DMS153 (cell line): Measurements from ENCODE around the gene CX3CL1.
A peak's percentile ranks its signal among the peaks of the same experiment; 100 is the strongest.

Source experiments
- DNase-seq: peaks from one replicate; lab custom pipeline; 2025; lab: John Stamatoyannopoulos, UW

CX3CL1 gene

DNA sequence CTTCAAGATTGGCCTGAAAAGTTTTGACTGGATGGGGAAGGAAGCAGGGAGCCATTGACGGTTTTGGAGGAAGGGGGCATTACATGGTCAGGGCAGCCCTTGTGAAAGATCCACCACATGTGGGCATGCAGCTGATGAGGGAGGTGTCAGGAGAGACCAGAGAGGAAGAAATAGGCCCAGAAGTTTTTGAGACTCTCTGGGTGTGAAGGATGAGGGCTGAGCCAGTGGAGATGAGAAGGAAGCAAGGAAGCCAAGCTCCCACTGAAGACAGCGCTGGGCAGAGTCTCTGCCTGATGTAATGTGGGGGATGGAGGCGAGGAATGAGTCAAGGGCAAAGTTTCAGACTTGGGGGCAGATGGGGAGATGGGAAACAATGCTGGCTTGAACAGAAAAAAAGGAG, 32.8 kb downstream of the CX3CL1 start:
- DNase-seq, result no peak

DNA sequence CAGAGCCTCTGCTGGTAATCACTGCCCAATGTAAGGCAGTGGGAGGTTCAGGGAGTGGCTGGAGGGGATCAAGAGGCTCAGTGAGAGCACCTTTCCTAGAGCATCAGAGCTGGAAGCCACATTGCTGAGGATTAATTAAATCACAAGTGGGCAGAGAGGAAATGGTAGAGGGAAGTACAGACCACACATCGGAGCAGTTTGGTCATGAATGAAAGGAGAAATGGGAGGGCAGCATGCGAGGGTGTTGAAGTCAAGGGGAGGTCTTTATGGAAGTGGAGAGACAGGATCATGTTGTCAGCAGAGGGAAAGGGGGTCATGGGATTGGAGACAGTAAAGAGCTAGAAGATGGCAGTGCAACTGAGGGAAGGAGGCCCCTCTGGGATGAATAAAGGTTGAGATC, 34.6 kb downstream of the CX3CL1 start:
- DNase-seq, result no peak

DNA sequence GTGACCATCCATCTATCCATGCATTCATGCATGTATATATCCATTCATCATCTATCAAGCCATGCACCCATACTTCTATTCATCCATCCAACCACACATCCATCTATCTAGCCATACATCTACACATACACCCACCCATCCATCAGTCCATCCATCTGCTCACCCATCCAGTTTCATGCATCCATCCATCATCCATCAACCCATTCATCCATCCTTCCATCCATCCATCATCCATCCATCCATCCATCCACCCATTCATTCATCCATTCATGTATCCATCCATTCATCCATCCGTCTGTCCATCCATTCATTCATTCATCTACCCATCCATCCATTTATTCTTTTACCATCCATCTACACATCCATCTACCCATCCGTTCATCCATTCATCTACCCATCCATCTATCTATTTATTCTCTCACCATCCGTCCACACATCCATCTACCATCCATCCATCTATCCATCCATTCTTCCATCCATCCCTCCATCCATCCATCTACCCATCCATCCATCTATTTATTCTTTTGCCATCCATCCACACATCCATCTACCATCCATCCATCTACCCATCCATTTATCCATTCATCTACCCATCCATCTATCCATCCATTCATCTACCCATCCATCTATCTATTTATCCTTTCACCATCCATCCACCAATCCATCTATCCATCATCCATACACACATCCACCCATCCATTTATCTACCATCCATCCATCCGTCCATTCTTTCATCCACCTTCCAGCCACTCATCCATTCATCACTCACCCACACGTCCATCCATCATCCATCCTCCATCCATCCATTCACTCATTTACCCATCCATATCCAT, 35.4 kb downstream of the CX3CL1 start:
- no peak for DNase-seq

DNA sequence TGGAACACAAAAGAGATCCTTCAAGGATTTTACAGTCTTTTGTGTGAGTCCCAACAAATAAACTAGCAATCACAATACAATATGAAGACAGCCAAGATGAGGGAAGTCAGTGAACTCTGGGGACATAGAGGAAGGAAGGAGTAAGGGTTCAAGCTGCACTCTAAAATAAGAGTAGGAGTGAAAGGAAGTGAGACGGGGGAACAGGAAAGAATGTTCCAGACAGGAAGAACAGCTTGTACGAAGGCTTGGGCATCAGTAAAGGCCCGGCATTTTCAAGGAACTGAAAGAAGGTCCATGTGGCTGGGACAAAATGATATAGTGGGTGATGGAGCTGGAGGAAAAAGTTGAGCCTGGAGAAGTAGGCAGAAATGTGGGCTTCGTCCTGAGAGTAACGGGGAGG, 36.8 kb downstream of the CX3CL1 start:
- DNase-seq, result no peak

DNA sequence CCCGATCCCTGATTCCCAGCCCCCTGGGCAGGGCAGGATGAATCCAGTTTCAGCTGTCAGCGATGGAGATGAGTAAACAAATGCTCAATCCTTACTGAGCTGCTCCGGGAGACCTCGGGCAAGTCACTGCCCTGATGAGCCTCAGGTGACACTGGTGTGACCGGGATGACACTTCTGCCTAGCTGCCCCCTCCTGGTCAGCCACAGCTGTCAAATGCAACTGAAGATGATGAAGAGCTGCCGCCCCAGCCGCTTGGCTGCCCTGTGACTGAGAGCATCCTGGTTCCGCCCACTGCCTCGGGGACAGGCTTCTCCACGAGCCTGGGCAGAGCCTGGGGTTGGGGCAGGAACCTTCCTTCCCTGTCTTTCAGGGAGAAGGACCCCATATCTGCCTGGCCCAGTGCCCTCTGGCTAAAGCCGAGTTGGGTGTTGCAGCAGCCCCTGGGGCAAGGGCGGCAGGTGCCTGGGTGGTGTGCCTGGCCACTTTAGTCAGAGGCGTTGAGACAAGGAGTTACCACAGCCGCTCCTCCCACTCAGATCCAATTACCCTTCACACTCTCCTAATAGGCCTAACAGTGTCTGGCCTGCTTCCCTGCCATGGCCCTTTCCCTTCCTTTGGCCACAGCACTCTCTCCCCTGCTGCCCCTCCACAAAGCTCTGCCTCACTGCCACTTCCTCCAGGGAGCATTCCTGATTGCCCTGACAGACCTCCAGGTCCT, 37.7 kb downstream of the CX3CL1 start:
- DNase-seq, result no peak

DNA sequence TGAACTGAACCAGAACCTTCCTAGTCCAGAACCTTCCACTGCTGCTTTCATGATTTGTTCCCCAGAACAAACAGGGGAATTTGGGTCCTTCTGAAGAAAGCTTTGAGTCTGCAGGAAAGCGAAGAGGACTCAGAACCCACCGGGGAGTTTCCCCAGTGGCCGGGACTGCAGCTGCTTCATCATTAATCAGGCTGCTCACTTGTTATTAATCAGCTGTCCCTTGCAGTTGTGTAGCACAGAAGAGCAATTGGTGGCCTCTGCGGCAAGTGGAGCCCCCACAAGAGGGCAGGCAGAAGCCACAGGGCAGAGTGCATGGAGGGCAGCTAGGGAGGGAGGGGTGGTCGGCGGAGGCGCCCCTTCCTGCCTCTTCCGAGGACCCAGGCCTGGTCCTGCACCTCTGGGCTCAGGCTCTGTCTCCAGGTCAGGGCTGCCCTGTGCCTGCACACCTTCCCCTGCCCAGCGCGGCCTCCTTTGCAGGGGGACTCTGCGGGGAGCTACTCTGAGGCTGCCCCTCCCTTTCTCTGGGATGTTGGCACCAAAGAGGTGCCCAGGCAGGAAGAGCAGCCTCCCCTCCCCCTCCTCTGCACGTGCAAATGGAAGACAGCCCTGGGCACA, 39.2 kb downstream of the CX3CL1 start:
- no peak for DNase-seq

DNA sequence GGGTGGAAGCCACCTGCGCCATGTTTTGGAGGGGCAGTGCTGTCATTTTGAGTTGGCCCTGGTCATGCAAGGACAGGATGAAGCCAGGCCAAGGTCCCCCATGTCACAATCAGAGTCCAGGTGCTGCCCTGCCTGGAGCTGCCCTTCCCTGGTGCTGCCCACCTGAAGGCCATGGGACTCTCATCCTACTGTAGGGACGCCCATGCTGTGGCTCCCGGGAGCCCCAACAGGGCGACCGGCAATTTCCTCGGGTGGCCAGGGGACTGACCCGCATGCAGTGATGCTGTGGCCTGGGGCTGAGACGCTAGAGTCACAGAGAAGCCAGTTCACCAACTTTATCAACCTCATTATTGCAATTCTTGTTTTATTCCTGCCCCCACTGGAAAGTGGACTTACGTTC, 40.3 kb downstream of the CX3CL1 start:
- DNase-seq, result no peak

DNA sequence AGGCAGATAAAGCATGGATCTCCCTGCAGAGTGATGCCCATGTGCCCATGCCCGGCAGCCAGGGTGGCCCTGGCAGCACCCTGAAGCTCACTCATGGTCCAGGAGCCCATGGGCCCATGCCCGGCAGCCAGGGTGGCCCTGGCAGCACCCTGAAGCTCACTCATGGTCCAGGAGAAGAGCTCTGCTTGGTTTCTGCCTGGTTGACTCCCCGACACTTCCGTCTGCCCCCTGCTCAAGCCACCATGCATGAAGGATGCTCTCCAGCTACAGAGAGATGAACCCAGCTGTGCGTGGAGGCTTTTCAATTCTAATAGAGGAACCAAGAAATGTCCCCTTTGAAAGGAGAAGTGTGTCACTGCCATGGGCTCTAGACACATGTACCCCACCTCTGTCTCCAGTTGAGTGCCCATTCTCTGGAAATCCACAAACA, 41.0 kb downstream of the CX3CL1 start:
- no peak for DNase-seq

DNA sequence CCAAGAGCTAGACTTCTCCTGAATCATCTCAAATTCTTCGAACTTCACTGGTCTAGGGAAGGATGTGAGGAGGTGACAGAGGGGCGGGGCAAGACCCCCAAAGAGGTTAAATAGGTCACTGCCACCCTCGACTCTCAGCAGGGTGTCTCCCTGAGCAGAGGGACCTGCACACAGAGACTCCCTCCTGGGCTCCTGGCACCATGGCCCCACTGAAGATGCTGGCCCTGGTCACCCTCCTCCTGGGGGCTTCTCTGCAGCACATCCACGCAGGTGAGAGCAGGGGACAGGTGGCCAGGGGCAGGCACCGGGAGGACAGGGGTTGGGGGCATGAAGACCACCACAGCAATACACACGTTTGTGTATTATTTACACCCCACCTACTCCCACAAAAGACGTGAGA, 41.4 kb downstream of the CX3CL1 start:
- no peak for DNase-seq

DNA sequence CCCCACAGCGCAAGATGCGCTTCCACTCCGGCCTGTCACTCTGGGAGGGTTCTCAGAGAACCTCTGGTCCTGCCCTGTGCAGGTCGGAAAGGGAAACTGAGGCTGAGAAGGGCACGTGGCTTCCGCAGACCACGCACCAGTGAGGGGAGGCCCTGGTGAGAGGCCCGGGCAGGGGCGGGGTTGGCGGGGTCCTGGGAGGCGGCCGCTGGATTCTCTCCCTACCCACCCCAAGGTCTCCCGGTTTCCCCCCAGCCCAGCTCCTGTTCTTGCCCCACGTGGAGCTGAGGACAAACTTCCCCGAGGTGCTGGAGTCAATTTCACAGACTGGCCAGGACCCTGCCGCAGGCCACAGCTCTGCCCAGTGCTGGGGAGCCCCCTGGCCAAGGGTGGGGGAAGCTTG, 43.8 kb downstream of the CX3CL1 start:
- no peak for DNase-seq

DNA sequence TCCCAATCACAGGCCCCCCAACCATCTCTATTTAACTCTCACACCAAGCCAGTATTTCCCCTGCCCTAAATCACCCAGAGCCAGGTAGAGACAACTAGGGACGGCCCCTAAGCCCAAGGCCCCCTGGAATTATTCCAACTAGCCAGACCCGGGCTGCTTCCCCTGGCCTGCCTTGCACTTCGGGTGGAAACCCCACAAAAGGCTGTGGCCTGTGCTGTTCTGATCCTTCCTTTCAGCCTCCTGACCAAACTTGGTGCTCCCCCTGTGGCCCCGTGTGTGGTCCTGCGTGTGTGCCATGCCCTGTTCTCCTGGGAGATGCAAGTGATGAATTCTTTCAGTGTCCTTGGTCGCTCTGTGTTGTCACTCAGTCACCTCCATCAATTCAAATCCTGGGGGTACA, 47.2 kb downstream of the CX3CL1 start:
- no peak for DNase-seq

DNA sequence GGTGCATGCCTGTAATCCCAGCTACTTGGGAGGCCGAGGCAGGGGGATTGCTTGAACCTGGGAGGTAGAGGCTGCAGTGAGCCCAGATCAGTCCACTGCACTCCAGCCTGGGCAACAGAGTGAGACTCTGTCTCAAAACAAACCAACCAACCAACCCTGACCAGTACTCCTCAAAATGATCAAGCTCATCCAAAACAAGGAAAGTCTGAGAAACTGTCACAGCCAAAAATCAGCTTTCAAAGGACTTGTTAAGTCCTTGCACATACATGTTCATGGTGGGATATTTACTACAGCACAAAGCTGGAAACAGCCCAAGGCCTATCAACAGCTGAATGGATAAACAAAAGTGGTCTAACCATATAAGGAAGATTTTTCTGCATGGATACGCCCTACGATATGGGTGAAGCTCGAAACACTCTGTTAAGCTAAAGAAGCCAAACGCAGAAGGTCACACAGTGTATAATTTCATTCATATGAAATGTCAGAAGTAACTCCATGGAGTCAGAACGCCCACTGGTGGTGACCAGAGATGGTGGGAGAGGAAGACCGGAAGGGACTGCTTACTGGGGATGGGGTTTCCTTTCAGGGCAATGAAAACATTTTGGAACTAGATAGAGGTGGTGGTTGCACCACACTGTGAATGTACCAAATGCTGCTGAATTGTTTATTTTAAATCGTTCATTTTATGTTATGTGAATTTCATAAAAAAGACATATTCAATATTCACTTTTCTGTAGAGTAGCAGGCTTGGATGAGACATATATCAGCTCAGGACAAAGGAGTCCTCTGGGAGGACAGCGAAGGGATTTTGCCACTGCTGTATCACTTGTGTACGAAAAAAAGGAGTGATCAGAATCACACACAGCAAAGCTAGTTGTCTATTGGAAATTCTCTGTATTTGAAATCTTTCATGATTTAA, 50.0 kb downstream of the CX3CL1 start:
- peak; percentile 19 for DNase-seq

DNA sequence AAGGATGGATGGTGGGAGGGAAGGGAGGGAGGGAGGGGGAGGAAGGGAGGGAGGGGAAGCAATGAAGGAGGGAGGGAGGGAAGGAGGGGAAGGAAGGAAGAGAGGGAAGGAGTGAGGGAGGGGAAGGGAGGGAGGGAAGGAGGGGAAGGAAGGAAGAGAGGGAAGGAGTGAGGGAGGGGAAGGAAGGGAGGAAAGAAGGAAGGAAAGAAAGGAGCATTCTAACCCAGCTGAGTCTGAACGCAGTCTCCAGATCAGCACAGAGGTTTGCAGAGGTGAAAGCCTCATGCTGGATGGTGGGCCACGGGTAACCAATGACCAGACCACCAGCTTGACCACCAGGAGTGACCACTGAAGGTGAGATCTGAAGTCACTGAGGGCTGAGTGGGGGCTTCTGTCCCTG, 50.9 kb downstream of the CX3CL1 start:
- DNase-seq, result no peak

DNA sequence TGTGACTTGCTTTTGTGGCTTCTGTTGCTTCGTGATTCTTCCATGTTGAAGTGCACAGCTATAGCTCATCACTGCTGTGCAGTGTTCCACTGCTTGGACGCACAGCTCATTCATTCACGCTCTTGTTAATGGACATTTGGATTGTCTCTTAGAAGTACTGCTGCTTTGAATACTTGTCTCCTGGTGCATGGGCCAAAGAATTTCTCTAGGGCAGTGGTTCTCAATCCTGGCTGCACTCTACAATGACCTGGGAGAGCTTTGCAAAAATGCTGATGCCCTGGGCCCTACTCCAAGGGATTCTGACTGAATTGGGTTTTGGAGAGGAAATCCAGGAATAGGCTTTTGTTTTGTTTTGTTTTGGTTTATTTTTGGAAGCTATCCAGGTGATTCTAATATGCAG, 52.3 kb downstream of the CX3CL1 start:
- DNase-seq, result no peak

DNA sequence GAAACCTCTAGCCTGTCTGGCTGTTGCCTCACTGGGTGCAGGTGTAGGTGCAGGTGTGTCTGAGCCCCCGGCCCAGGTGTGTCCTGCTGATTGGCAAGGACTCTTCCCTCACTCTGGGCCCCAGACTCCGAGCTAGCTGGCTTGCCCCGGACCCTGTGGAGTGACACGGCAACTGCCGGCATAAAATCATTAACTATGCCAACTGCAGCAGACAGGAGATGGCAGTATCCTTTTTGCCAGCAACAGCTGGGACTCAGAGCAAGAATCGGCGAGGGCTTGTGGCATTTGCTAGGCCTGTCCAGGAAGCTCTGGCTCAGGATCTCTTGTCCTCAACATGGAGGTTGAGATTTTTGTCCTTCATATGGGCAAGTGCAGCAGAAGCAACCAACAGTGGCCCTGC, 54.1 kb downstream of the CX3CL1 start:
- no peak for DNase-seq

DNA sequence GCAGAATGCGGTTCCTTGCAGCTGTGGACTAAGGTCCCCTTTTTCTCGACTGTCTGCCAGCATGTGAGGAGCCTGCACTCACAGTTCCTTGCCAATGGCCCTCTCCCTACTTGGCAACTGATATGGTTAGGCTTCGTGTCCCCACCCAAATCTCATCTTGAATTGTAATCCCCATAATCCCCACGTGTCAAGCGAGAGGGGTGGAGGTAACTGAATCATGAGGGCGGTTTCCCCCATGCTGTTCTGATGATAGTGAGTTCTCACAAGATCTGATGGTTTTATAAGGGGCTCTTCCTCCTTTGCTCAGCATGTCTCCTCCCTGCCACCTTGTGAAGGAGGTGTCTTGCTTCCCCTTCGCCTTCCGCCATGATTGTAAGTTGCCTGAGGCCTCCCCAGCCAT, 55.0 kb downstream of the CX3CL1 start:
- no peak for DNase-seq

DNA sequence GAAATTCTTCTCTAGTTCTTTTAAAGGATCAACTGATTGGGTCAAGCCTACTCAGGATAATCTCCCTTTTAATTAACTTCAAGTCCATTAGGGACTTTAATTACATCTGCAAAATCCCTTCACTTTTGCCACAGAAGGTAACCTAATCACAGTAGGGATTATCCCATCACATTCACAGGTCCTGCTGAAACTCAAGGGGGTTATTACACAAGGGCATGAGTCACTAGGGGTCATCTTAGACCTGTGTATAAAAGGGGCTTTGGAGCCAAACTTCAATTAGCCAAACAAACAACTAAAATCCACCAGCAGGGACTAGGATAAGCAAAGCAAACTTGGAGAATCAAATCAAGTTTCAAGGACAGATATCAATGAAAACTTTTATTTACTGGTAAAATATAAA, 55.5 kb downstream of the CX3CL1 start:
- no peak for DNase-seq

DNA sequence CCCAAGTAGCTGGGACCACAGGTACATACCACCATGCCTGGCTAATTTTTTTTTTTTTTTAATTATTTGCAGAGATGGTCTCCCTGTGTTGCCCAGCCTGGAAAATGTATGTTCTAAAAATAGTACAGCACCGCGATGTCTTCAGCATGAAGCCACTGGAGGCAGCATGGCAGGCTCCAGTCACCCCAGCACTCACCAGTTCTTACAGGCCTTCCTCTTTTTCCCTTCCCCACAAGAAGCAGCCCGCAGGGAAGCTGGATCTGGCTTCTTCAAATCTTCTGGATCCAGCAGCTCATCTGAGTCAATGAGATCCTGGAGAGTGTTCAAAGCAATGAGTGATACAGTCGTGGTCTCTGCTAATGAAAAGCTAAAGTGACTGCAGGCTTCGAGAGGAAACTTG, 58.7 kb downstream of the CX3CL1 start:
- DNase-seq, result no peak

DNA sequence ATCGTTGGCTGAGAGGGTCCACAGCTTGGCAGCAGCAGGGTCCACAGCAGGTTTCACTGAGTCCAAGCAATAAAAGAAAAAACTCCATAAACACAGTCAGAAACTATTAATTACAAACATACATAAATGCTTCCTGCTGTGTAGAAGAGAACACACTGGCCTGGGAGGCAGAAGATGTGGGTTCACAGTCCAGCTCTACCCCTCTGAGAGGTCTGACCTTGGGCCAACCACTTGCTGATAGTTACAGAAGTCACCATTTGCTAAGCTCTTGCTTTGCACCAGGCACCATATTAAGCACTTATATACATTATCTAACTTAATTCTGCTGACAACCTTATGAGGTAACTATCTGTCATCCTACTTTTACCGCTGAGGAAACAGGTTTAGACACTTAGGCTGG, 60.2 kb downstream of the CX3CL1 start:
- DNase-seq, result no peak

DNA sequence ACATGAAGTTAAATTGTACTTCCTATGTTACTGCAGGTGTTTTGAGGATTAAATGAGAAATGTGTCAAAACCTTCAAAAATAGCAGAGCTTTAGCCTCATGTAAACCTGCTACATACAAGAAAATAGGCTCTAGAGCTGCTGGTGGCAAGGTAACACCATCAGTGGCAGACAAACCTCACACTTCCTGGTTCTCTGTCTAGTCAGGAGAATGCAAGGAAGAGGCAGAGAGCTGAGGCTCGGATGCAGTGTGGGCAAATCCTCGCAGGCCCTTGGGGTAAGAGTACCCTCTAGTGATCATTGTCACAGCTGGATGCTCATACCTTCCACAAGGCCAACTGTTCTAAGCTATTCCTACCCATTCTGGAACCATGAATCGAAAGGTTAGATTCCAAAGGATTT, 60.7 kb downstream of the CX3CL1 start:
- no peak for DNase-seq

DNA sequence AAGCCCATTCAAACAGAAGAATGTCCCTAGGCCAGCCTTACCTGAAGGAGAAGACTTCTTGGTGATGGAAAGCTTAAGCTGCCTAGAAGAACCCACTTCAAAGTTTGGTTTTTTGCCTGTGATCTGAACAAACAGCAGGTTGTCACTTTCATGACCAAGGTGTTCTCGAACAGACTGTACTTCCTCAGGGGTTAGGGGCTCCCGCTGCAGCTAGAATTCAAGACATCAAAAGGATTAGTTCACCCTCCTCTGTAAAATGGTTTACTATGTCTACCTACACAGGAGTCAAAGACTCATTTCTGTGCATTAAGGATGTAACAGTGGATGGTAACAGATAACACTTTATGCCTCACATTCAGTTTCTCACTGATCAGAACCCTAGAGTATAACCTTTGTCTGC, 61.7 kb downstream of the CX3CL1 start:
- no peak for DNase-seq
